ENCODE measurements around the gene NGFR.
"Not testable (repeated sequence)": the region's sequence is repeated elsewhere in the genome, so short reads cannot be mapped to it uniquely, and the experiment has no call there.

The NGFR gene

DNA sequence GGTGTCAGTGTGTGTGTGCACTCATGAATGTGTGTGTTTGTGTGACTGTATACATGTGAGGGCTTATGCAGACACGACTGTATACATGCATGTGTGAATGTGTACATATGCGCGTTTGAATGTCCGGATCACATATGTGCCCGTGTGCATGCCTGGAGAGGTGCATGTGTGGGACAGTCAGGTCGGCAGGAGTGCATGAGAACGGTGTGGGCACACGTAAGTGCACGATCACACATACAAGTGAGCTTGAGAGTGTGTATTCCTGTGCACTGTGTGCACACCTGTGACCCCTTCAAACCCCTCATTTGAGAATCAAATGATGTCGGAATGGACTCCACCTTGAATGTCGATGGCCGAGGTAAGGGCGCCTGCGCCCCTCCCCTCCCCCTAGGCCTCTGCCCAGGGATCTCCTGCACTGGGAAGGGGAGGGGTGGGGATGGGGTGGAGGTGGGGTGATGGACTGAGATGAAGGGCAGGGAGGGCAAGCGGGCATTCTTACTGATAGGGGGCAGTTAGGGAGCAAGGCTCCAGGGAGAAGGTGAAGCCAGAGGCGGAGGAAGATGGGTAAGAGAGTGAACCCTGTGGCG is 601 bp upstream of the NGFR start:
- DNase-seq (ENCODE audit: insufficient read length, low spot score) = no peak
- FAIRE-seq = peak; percentile 69

DNA sequence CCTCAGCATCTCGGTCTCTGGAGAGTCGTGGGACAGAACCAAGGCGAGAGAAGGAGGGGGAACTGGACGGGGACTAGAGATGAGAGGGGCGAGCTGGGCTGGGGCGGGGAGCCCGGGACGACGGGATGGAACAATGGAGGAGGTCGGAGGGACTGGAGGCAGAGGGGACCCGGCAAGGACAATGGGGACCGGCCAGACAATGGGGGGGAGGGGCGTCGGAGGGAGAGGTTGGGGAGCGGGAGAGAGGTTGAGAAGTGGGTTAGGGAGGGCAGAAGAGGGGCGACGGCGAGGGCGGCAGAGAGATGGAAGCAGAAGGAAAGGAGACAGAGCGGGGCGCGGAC is 719 bp downstream of the NGFR start:
- FAIRE-seq (no peak), DNase-seq (ENCODE audit: insufficient read length, low spot score) (no peak)

DNA sequence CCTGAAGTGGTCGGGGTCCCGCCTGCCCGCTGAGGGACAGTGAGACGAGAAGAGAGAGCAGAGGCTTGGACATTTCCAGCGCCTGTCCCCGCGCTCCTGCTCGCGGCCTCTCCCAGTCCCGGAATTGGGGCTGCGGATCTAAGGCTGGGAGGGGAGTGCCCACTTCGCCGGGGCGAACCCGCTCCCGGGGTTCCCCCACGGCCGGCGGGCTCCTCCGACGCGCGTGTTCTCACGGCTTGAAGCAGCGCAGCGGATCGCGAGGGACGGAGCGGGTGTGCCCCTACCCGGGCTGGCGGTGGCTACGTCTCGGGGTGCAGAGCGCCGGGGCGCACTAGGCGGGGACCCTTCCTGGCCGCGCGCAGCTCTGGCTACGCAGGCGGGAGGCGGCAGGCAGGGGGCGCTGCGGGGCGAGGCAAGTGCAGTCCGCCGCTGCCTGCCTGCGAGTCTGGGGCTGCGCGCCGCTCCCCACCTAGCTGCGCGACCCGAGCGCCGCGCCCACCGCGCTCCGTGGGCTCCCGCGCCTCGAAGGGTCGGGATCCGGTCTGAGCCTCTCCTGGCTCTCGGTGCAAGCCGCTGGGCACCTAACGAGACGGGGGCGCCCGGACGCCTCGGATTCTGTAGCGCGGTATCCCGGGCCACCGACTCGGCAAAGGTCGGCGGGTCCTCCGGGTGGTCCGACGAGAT is 1.2 kb downstream of the NGFR start:
- FAIRE-seq (peak; percentile 93), DNase-seq (ENCODE audit: insufficient read length, low spot score) (peak; percentile 76)

DNA sequence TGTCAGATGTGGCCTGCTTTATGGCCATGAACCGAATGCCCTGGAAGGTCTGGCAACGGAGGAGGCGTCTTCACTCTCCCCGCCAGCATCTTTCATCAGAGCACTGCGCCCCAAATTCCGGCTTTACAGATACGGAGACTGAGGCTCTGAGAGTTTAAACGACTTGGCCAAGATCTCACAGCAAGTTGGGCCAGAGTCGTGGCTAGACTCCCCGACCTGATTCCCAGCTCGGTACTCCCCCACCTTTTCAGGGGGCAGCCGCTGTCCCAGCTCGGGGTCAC is 1.7 kb downstream of the NGFR start:
- no peak for DNase-seq (ENCODE audit: insufficient read length, low spot score)
- no peak for FAIRE-seq

DNA sequence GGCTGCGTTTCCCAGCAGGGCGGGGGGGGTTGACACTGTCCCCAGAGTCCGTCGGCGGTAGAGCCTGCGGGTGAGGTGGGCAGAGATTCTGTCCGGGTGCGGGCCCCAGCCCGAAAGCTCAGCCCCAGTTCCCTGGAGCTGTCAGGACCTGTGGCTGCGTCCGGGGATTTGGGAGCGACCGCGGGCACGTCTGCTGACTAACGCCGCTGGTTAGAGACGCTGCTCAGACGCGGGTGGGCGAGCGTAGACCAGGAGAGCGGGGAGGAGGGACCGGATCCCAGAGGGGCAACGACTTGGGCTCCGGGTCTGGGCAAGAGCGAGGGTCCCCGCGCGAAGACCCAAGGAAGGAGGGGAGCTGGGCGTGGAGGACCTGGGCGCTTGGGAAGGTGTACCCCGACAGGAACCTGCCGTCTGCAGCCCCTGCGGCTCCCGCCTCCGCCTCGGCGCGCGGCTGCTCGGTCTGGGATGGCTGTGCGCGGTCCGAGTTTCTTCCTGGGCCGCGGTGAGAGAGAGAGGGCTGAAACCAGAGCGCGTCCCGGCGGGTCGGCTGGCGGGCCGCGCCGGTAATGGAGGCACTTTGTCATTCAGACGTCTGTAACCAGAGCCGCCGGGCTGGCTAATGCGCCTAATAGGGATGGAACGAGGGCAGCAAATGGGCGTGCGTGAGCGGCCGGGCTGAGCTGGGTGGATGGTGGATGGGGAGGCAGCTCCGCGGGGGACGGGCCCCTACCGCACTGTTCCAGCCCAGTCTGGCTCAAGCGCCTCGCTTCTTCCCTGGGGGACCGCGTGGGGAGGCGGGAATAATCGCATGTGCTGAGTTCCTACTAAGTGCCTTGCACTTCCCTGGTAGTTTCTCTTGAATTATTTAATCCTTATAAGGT is 2.3 kb downstream of the NGFR start:
- DNase-seq (ENCODE audit: insufficient read length, low spot score) (no peak), FAIRE-seq (peak; percentile 63)

DNA sequence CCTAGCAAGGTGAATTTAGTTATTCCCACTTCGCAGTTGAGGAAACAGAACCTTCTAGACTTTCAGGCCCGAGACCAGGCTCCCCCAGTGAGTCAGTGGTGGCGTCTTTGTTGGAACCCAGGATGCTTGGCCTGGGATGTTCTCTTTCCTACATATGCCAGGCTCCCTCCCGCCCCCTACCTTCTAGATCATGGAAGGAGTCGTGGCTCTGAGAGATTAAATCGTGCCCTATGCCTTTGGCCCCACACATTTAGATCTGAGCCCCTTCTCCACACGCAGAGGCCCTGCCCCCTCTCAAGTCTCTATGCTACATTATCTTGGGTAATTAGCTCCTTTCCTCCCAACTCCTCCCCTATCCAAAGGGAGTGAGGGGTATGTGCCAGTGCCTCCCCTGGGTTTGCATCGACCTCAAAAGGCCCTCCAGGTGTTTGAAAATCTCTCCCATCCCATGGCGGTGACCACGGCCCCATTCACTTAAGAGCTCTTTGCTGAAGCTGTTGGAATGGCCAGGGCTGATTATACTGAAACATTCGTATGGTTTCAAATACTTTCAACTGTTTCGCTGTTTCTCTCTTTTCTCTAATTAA is 3.0 kb downstream of the NGFR start:
- FAIRE-seq (no peak), DNase-seq (ENCODE audit: insufficient read length, low spot score) (no peak)

DNA sequence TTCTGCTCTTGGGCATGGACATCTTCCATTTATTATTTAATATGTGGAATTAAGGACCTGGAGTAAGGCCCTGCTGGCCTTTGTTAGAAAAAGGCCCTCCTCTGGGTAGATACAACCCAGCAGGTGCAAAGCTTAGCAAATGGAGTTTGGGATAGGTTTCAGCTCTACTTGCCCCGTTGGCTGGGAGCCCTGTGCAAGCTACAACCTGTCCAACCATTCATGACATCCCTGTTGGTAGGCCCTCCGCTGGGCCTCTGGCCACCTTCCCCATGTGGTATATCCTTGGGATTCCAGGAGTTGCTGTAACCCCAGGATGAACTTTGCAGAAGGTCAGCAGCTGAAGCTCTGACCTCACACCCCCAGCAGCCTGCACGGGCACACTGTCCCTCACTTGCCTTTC is 6.4 kb downstream of the NGFR start:
- DNase-seq (ENCODE audit: insufficient read length, low spot score) (no peak), FAIRE-seq (peak; percentile 51)

DNA sequence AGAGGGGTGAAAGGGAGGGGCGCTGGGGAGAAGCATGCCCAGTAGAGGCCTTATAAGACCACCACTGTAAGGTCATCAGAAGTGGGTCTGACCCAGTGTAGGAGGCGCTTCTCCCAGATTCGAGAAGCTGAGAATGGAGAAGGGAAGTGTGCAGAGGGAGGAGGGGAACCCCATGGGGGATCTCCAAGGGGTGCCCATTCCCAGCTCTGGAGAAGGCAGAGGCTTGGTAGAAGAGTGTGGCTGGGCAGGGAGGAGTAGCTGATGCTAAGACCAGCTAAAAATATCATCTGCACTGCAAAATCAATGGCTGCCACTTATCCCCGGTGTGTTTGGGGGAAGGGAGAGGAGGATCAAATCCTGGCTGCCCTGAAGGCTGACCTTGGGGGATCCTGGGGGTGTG is 7.2 kb downstream of the NGFR start:
- FAIRE-seq = no peak
- DNase-seq (ENCODE audit: insufficient read length, low spot score) = no peak

DNA sequence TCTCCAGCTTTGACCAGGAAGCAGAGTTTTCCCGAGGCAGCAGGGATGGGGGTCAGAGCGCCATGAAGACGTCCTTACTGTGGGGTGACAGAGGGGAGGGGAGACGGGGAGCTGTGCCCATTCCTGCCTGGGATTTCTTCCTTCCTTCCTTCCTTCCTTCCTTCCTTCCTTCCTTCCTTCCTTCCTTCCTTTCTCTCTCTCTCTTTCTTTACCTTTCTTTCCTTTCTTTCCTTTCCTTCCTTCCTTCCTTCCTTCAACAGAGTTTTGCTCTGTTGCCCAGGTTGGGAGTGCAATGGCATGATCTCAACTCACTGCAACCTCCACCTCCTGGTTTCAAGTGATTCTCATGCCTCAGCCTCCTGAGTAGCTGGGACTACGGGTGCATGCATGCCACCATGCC is 7.6 kb downstream of the NGFR start:
- DNase-seq (ENCODE audit: insufficient read length, low spot score); FAIRE-seq: not testable (repeated sequence)

DNA sequence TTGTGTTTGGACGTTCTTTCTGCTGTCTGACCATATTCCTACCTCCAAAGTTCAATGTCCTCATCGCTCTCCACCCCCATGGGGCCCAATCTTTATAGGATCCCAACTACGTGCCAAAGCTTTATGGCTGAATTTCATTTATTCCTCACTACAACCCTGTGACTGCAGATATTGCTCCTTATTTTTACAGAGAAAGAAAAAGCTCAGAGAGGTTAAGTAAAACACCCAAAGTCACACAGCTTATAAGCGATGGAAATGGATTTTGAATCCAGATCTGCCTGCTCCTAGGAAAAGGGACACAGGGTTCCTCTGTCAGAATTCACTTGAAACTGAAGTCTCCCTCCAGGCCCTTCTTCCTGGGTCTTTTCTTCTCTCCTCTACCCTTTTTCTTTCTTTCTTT is 9.3 kb downstream of the NGFR start:
- FAIRE-seq (no peak), DNase-seq (ENCODE audit: insufficient read length, low spot score) (no peak)

DNA sequence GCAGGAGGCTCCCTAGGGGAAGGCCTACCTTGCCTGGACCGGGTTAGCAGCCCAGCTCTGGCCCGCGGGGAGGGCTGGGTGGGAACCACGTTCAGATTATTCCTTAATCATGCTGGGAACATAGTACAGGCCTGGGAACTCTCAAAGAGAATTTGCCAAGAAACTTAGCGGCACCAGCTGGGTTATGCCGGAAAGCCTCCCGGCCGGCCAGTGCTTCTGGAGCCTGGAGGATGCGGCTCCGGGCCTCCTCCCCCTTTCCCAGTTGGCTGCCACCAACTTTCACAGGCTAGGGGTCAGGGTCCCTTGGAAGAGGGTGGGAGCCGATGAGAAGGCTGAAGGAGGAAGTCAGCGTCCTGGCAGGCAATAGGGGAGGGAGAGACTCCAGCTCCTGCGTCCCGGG is 10.8 kb downstream of the NGFR start:
- DNase-seq (ENCODE audit: insufficient read length, low spot score) = no peak
- no peak for FAIRE-seq

DNA sequence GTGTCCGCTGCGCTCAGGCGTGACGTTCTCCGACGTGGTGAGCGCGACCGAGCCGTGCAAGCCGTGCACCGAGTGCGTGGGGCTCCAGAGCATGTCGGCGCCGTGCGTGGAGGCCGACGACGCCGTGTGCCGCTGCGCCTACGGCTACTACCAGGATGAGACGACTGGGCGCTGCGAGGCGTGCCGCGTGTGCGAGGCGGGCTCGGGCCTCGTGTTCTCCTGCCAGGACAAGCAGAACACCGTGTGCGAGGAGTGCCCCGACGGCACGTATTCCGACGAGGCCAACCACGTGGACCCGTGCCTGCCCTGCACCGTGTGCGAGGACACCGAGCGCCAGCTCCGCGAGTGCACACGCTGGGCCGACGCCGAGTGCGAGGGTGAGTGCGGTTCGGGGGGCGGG is 11.2 kb downstream of the NGFR start:
- FAIRE-seq (peak; percentile 74), DNase-seq (ENCODE audit: insufficient read length, low spot score) (no peak)

DNA sequence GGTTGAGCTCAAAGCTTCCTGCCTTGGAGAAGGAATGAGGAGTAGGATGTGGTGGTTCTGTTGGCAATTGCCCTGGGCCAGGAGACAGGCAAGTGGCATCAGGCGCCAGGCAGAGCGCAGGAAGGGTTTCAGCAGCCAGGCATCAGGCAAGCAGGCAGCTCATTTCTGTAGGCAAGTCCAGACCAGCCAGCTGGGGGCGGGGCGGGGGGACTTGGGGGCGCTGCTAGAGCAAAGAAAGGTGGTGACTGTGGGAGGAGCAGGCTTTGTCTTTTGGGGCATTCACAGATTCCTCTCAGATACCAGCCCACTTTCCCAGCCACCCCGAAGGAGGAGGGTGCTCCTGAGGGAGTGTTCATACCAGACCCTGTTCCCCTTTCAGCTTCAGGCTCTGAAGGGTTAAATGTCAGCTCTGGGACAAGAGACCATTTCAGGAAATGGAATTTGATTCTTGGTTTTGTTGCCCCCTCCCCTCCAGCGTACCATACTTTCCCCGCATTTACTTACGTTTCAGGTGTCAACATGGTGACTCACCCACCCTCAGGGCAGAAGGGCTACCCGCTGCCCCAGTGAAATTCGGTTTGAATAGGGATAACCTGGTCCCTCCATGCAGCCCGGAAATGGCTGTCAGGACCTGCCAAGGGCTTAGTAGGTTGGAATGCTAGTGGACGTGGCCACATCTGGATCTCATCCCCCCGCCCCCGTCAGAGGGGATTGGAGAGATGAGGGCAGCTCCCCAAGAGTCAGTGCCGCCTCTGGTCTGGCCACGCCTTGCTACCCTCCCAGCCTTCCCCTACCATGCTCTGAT is 13.2 kb downstream of the NGFR start:
- FAIRE-seq = peak; percentile 100
- peak; percentile 89 for DNase-seq (ENCODE audit: insufficient read length, low spot score)

DNA sequence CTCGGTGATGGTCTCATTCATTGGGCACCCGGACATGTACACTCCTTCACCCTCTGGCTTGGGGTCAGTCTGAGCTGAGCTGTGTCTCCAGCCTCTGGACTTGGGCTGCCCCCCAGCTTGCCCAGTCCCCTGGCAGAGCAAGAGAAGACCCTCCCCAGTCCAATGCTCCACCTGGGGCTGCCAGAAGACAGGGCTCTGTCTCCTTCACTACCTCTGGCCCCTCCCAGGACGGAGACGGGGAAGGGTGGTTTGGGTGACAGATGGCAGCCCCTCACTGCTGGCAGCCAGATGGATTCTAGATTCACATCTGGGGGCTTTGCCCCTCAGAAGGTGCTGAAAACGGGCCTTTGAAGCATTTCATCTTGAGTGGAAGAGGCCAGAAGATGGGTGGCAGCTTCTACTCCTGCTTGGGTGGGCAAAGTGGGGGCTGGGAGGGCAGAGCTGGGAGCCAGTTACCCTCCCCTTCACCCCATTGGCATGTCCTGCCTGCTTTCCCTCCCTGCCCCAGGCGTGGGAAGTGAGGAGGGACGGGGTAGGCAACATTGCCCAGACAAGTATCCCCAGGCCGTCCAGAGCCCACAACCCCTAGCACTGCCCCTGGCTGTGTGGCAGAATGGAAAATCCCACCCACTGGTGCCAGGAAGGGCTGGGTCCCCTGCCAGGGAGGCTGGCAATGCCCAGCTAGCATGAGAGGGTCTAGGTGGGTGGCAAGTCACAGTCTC is 13.9 kb downstream of the NGFR start:
- FAIRE-seq = peak; percentile 95
- DNase-seq (ENCODE audit: insufficient read length, low spot score) = no peak

DNA sequence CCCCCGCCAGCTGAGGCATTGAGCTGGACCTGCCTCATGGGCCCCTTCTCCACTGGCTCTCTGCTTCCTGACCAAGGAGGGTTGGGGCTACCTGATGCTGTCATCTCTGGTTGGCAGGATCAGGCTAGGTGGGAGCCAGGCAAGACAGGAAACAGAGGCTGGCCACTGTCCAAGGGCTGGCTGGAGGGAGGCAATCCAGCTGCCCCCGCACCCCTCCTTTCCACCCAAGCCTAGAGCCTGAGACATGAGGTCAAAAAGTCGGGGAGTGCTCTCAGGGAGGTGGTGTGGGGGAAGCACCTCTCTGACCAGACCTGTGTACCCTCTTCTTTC is 14.5 kb downstream of the NGFR start:
- no peak for DNase-seq (ENCODE audit: insufficient read length, low spot score)
- no peak for FAIRE-seq

DNA sequence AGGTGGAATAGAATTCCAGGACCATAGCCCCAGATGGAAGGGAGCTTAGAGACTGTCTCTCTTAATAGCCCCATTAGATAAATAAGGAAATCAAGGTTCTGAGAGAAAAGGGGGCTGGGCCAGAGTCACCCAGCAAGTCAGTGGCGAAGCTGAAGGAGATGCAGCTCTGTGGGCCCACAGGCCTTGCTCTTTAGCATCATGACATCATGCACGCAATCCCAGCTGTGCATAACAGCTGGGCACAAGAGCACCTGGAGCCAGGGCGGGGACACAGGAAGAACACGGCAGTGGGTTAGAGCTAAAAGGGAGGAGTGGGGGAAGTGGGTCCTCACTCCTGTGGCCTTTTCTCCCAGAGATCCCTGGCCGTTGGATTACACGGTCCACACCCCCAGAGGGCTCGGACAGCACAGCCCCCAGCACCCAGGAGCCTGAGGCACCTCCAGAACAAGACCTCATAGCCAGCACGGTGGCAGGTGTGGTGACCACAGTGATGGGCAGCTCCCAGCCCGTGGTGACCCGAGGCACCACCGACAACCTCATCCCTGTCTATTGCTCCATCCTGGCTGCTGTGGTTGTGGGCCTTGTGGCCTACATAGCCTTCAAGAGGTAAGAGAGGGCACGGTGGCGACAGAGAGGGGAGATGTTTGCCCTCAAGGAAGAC is 15.1 kb downstream of the NGFR start:
- no peak for DNase-seq (ENCODE audit: insufficient read length, low spot score)
- peak; percentile 90 for FAIRE-seq

DNA sequence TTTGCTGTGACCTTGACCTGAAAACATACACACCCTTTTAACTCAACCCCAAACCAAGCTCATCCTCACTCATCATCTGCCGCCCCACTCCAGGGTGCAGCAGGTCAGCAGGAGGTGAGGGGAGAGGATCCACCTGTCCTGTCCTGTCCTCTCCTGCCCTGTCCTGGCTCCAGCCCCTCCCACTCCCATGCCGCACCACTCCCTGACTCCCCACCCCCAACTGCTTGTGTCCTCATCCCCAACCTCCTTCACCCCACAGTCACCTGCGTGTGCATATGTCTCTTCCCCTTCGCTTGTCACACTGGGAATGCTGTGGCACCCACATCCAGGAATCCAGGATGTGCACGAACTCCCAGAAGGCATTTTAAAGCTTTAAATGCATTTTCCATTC is 15.6 kb downstream of the NGFR start:
- DNase-seq (ENCODE audit: insufficient read length, low spot score) (no peak), FAIRE-seq (peak; percentile 81)

DNA sequence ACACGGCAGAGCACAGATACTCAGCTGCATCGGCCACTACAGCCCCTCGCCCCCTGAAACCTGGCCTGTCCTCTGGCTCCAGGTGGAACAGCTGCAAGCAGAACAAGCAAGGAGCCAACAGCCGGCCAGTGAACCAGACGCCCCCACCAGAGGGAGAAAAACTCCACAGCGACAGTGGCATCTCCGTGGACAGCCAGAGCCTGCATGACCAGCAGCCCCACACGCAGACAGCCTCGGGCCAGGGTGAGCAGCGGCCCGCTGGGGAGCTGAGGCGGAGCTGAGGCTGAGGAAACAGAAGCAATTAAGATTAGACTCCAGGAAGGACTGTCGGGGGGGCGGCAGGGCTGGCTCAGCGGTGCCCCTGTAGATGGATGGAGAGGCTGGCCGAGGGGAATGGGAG is 16.7 kb downstream of the NGFR start:
- FAIRE-seq (no peak), DNase-seq (ENCODE audit: insufficient read length, low spot score) (no peak)

DNA sequence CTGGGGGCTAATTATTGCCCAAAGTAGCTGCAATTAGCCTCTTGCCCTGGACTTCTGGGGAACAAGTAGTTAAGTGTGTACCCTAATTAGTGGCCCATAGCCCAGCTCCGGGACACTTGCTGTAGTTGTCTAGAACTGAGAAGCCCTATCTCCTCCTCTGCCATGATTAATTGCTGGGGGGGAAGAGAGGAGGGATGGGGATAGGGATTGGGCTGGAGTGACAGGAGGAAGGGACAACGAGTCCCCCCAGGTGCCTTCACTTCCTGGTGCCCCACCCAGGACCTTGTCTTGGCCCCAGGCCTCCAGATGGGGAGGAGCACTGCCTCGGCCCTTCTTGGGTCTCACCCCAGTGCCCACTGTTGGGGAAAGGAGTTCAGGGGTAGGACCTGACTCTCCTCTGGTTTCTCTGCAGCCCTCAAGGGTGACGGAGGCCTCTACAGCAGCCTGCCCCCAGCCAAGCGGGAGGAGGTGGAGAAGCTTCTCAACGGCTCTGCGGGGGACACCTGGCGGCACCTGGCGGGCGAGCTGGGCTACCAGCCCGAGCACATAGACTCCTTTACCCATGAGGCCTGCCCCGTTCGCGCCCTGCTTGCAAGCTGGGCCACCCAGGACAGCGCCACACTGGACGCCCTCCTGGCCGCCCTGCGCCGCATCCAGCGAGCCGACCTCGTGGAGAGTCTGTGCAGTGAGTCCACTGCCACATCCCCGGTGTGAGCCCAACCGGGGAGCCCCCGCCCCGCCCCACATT is 17.4 kb downstream of the NGFR start:
- FAIRE-seq (peak; percentile 4), DNase-seq (ENCODE audit: insufficient read length, low spot score) (no peak)

All from HTR-8/SVneo (cell line).